Stimulated activated CD4-positive, alpha-beta T cell treated with anti-CD3 and anti-CD28 coated beads, Interleukin-12 subunit alpha, Interleukin-12 subunit beta, amount 100 ng/mL, for 4 hours (primary cell): Measurements from ENCODE around the gene RABGGTB.
"Not testable (repeated sequence)": the region's sequence is repeated elsewhere in the genome, so short reads cannot be mapped to it uniquely, and the experiment has no call there.

Experiments
- DNase-seq: peaks from one replicate; pipeline ENCODE4 v3.0.0-alpha.2; 2020

The RABGGTB gene

GRCh38 chr1:75796376-75797272, 10.6 kb downstream of the RABGGTB start, which contains the start of gene MSH4:
Gene MSH4, plus strand, starts transcription at chr1:75796882. Its CDS starts 104 bp downstream, at chr1:75796986.
- no peak for DNase-seq

- no peak for DNase-seq
Measured at GRCh38 chr1:75797273-75797588, 11.2 kb downstream of the RABGGTB start.

- no peak for DNase-seq
Measured at GRCh38 chr1:75797606-75798216, 11.7 kb downstream of the RABGGTB start.

- not testable (repeated sequence) for DNase-seq
Measured at GRCh38 chr1:75801480-75801879, 15.4 kb downstream of the RABGGTB start.

GRCh38 chr1:75808921-75809320, 22.9 kb downstream of the RABGGTB start:
- no peak for DNase-seq

- DNase-seq = not testable (repeated sequence)
Measured at GRCh38 chr1:75810113-75810512, 24.1 kb downstream of the RABGGTB start.

- DNase-seq = no peak
Measured at GRCh38 chr1:75811211-75811981, 25.3 kb downstream of the RABGGTB start.

- DNase-seq = no peak
Measured at GRCh38 chr1:75812065-75812464, 26.0 kb downstream of the RABGGTB start.

GRCh38 chr1:75823596-75823995, 37.5 kb downstream of the RABGGTB start:
- DNase-seq = not testable (repeated sequence)

- DNase-seq = no peak
Measured at GRCh38 chr1:75836528-75837100, 50.6 kb downstream of the RABGGTB start.

GRCh38 chr1:75838079-75838478, 52.0 kb downstream of the RABGGTB start:
- no peak for DNase-seq

GRCh38 chr1:75841421-75841820, 55.4 kb downstream of the RABGGTB start:
- DNase-seq = no peak
